Left lung (tissue), 10 donors: Measurements from ENCODE around the gene SLAMF6. TPM values are rescaled to one million over a fixed set of nuclear protein-coding genes. Genes with fewer than 3 reads are reported as not detected.
"Not testable (repeated sequence)": the region's sequence is repeated elsewhere in the genome, so short reads cannot be mapped to it uniquely, and the experiment has no call there.

Experiments
- ATAC-seq: fragments of 200-7000 bp; cut with Tn5 transposase; one replicate; pipeline ENCODE4 v1.9.1; 2020; ENCODE audit warnings: moderate library complexity
- DNase-seq, 4 donors: peaks; one replicate each; pipeline ENCODE4 v3.0.0-alpha.2; 2013 to 2020
- H3K27ac ChIP-seq, 2 donors: fragments of 200-600 bp; sonication (generic) in 1 of 2; one replicate each; pipeline versions ENCODE4 v1.5.0 to v1.8.0; 2020 to 2021
- H3K27me3 ChIP-seq, 2 donors: fragments of 200-600 bp; sonication (generic) in 1 of 2; one replicate each; pipeline versions ENCODE4 v1.5.0 to v1.8.0; 2020 to 2021
- H3K36me3 ChIP-seq, 2 donors: fragments of 200-600 bp; sonication (generic) in 1 of 2; one replicate each; pipeline versions ENCODE4 v1.5.0 to v1.8.0; 2020 to 2021
- H3K4me1 ChIP-seq, 2 donors: fragments of 200-600 bp; one replicate each; pipeline ENCODE4 v1.8.0; 2021
- H3K4me3 ChIP-seq, 2 donors: fragments of 200-600 bp; sonication (generic) in 1 of 2; one replicate each; pipeline versions ENCODE4 v1.5.0 to v1.8.0; 2020 to 2021; ENCODE audit warnings: mild to moderate bottlenecking in 1 of 2
- H3K9me3 ChIP-seq, 2 donors: fragments of 200-600 bp; sonication (generic) in 1 of 2; one replicate each; pipeline versions ENCODE4 v1.5.0 to v1.8.0; 2020 to 2021
- intact Hi-C, 2 donors: fragments of 100-400 bp; cut with DNase I; formaldehyde crosslinking; loops; one replicate each; pipeline versions ENCODE4 v1.11.2 to v1.14.2; 2022
- polyA plus RNA-seq, 6 donors: library from polyadenylated mRNA; unstranded; fragments of 120-200 nt; gene quantifications; one replicate each; pipeline ENCODE4 v1.2.1, GENCODE V29; 2013; ENCODE audit not compliant: insufficient read length in 6 of 6
- total RNA-seq, 2 donors: library from RNA; stranded (reverse); fragmentation: NEBNext Ultra II Directional; extraction: Animal tissue kit (Norgen Biotek cat#: 25700); gene quantifications; one replicate each; pipeline ENCODE4 v1.2.1, GENCODE V29; 2021
- TF ChIP-seq, protein P1 (sequence below), 2 donors: fragments of 200-600 bp; sonication (generic) in 1 of 2; IDR thresholded peaks; one replicate each; pipeline versions ENCODE4 v1.5.0 to v1.8.0; 2021; ENCODE audit warnings: antibody characterized with exemption in 2 of 2
- donor health status: DM: no; HTN: yes; CAD: no.
- donor health status: DM: no; HTN: no; CAD: no.

SLAMF6 gene
- total and polyA plus RNA-seq, 8 donors: 0.10 to 2.8 (median 0.57) TPM

DNA sequence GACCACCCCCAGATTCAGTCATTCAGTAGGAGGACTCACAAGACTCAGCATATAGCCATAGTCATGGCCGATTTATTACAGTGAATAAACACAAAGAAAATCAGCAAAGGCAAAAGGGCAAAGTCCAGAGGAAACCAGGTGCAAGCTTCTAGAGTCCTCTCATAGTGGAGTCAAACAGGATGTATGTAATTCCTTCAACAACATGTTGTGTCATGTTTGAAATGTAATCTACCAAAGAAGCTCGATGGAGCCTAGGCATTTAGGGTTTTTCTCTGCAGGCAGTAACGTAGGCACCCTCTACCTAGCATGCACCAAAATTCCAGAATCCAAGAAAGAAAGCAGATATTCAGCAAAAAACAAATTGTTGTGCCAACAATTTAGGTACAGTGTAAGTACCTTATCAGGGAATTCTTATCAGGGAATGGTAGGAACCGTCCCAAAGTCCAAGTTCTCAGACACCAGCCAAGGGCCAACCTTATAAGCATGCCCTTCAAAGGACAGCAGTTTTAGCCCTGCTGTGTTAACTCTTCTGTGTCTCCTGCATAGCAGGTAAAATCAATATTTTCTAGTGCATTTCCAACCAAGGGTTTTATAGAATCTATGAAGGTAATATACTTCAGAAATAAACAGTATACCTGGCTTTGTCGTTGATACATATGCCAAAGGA lies 16.1 kb upstream of the SLAMF6 start:
- TF ChIP-seq, protein P1, sequence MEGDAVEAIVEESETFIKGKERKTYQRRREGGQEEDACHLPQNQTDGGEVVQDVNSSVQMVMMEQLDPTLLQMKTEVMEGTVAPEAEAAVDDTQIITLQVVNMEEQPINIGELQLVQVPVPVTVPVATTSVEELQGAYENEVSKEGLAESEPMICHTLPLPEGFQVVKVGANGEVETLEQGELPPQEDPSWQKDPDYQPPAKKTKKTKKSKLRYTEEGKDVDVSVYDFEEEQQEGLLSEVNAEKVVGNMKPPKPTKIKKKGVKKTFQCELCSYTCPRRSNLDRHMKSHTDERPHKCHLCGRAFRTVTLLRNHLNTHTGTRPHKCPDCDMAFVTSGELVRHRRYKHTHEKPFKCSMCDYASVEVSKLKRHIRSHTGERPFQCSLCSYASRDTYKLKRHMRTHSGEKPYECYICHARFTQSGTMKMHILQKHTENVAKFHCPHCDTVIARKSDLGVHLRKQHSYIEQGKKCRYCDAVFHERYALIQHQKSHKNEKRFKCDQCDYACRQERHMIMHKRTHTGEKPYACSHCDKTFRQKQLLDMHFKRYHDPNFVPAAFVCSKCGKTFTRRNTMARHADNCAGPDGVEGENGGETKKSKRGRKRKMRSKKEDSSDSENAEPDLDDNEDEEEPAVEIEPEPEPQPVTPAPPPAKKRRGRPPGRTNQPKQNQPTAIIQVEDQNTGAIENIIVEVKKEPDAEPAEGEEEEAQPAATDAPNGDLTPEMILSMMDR (IDR thresholded peaks at IDR 0.05): no peak
- H3K9me3 ChIP-seq: peaks cover 0 to 20% of the 10 kb centered on the region in 2 donors
- intact Hi-C loops: no loop called here
- H3K36me3 ChIP-seq: no peaks in the 10 kb centered on the region
- no peak for DNase-seq
- H3K27me3 ChIP-seq: no peaks in the 10 kb centered on the region
- ATAC-seq: no peak
- H3K27ac ChIP-seq: no peak overlapping the region
- H3K4me1 ChIP-seq: peaks cover 0 to 22% of the 10 kb centered on the region in 2 donors
- H3K4me3 ChIP-seq: no peak overlapping the region

DNA sequence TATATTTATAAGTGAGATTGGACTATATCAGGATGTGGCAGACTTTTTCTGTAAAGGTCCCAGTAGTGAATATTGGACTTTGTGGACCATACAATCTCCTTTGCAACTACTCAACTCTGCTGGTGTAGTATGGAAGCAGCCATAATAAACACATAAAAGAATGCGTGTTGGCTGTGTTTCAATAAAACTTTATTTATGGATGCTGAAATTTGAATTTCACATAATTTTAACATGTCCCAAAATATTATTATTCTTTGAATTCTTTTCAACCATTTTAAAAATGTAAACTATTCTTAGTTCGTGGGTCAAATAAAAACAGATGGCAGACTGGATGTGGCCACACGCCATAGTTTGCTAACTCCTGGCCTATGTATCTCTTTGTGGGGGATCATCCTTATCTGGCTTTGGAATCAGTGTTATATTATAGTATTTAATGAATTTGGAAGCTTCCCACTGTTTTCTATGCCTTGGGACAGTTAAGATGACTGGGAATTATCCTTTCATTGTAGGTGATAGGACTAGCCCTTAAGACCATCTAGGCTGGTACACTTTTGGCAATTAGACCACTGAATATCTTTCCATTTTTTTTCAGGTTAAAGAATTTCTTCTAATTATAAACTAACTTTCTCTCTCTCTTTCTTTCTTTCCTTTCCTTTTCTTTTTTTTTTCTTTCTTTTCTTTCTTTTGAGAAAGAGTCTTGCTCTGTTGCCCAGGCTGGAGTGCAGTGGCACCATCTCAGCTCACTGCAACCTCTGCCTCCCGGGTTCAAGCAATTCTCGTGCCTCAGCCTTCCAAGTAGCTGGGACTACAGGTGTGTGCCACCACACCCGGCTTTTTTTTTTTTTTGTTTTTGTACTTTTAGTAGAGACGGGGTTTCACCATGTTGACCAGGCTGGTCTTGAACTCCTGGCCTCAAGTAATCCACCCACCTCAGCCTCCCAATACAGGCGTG lies 14.9 kb upstream of the SLAMF6 start:
- Histone ChIP-seq H3K27ac (no peak overlapping the region), H3K4me3 (no peak overlapping the region), H3K36me3 (no peaks in the 10 kb centered on the region), H3K9me3 (peaks cover 0 to 30% of the 10 kb centered on the region in 2 donors), H3K27me3 (no peaks in the 10 kb centered on the region), H3K4me1 (peaks cover 0 to 22% of the 10 kb centered on the region in 2 donors)
- DNase-seq (no peak), ATAC-seq (no peak)
- intact Hi-C loops: no loop called here
- TF ChIP-seq, protein P1 (IDR thresholded peaks at IDR 0.05): no peak

DNA sequence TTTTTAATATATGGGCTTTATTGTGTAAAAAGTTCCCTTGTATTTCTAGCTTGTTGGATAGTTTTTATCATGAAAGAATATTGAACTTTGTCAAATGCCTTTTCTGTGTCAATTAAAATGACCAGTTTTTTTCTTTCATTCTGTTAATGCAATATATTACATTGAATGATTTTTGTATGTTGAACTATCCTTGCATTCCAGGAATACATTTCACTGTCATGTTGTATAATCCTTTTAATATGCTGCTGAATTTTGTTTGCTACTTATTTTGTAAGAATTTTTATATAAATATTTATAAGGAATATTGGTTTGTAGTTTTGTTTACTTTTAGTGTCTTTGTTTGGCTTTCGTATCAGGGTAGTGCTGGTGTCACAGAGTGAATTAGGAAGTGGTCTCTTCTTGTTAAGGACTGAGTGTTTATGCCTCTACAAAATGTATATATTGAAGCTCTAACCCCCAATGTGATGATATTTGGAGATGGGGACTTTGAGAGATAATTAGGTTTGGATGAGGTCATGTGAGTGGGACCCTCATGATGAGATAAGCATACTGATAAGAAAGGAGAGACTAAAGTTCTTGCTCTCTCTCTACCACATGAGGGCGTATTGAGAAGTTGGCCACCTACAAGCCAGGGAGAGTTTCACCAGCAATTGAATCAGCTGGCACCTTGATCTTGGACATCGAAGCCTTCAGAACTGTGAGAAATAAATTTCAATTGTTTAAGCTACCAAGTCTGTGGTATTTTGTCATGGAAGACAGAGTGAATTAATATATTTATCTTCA lies 12.0 kb upstream of the SLAMF6 start:
- intact Hi-C loops: no loop called here
- TF ChIP-seq, protein P1 (IDR thresholded peaks at IDR 0.05): no peak

DNA sequence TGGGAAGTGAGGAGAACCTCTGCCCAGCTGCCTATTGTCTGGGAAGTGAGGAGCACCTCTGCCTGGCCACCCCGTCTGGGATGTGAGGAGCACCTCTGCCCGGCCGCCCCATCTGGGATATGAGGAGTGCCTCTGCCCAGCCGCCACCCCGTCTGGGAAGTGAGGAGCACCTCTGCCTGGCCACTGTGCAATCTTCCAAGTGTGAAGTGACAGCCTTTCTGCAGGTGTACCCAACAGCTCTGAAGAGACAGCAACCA lies 9.4 kb upstream of the SLAMF6 start:
- DNase-seq, H3K4me3 ChIP-seq, intact Hi-C loops, ATAC-seq, H3K36me3 ChIP-seq, H3K27me3 ChIP-seq, H3K4me1 ChIP-seq, H3K27ac ChIP-seq: not testable (repeated sequence)
- peaks cover 0 to 33% of the 10 kb centered on the region in 2 donors for H3K9me3 ChIP-seq

More for the DNA sequence above, 12.0 kb upstream of the SLAMF6 start:
- Histone ChIP-seq H3K36me3 (no peaks in the 10 kb centered on the region), H3K27me3 (no peaks in the 10 kb centered on the region), H3K4me1 (peaks cover 0 to 10% of the 10 kb centered on the region in 2 donors), H3K9me3 (peaks cover 0 to 33% of the 10 kb centered on the region in 2 donors), H3K27ac (no peak overlapping the region), H3K4me3 (no peak overlapping the region)
- DNase-seq (no peak), ATAC-seq (no peak)

DNA sequence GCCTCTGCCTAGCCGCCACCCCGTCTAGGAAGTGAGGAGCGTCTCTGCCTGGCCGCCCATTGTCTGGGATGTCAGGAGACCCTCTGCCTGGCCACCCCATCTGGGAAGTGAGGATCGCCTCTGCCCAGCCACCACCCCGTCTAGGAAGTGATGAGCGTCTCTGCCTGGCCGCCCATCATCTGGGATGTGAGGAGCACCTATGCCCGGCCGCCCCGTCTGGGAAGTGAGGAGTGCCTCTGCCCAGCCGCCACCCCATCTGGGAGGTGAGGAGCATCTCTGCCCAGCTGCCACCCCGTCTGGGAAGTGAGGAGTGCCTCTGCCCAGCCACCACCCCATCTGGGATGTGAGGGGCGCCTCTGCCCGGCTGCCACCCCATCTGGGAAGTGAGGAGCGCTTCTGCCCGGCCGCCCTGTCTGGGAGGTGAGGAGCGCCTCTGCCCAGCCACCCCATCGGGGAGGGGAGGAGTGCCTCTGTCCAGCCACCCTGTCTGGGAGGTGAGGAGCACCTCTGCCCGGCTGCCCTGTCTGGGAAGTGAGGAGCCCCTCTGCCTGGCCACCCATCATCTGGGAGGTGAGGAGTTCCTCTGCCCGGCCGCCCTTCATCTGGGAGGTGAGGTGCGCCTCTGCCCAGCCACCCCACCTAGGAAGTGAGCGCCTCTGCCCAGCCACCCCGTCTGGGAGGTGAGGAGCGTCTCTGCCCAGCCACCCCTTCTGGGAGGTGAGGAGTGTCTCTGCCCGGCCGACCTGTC lies 8.9 kb upstream of the SLAMF6 start:
- H3K4me1 ChIP-seq, H3K36me3 ChIP-seq, ATAC-seq, H3K27me3 ChIP-seq, DNase-seq, H3K4me3 ChIP-seq, intact Hi-C loops, H3K27ac ChIP-seq: not testable (repeated sequence)
- H3K9me3 ChIP-seq: peaks cover 0 to 33% of the 10 kb centered on the region in 2 donors

DNA sequence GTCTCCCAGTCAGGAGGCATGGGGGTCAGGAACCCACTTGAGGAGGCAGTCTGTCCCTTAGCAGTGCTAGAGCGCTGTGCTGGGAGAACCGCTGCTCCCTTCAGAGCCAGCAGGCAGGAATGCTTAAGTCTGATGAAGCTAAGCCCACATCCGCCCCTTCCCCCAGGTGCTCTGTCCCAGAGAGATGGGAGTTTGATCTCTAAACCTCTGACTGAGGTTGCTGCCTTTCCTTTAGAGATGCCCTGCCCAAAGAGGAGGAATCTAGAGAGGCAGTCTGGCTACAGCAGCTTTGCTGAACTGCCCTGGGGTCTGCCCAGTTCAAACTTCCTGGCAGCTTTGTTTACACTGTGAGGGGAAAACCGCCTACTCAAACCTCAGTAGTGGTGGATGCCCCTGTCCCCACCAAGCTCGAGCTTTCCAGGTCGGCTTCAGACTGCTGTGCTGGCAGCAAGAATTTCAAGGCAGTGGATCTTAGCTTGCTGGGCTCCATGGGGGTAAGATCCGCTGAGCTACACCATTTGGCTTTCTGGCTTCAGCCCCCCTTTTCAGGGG lies 6.4 kb upstream of the SLAMF6 start:
- H3K4me3 ChIP-seq, H3K27me3 ChIP-seq, H3K36me3 ChIP-seq, H3K27ac ChIP-seq, H3K4me1 ChIP-seq, ATAC-seq, intact Hi-C loops, DNase-seq: not testable (repeated sequence)
- peaks cover 0 to 19% of the 10 kb centered on the region in 2 donors for H3K9me3 ChIP-seq

DNA sequence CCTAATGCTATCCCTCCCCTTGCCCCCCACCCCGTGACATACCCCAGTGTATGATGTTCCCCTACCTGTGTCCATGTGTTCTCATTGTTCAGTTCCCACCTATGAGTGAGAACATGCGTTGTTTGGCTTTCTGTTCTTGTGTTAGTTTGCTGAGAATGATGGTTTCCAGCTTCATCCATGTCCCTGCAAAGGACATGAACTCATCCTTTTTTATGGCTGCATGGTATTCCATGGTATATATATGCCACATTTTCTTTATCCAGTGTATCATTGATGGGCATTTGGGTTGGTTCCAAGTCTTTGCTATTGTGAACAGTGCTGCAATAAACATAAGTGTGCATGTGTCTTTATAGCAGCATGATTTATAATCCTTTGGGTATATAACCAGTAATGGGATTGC lies 734 bp upstream of the SLAMF6 start:
- intact Hi-C loops, DNase-seq, H3K9me3 ChIP-seq, H3K36me3 ChIP-seq, H3K27ac ChIP-seq, H3K4me3 ChIP-seq, ATAC-seq, H3K27me3 ChIP-seq, H3K4me1 ChIP-seq: not testable (repeated sequence)
